NB4 (cell line): ENCODE measurements around the gene C1S.

Experiments used
- DNase-seq: peaks from one replicate; pipeline ENCODE4 v3.0.0; 2010; ENCODE audit warnings: low read depth
- H3K4me3 ChIP-seq: one replicate; pipeline ENCODE4 v1.5.1; 2011; ENCODE audit warnings: mild to moderate bottlenecking, low read depth, low read length, moderate library complexity
- CTCF ChIP-seq: IDR thresholded peaks from one replicate; pipeline ENCODE4 v1.5.1; 2012; ENCODE audit warnings: low read depth, low read length
- MYC ChIP-seq: IDR thresholded peaks from 2 replicates; pipeline ENCODE4 v1.6.1; 2011; ENCODE audit warnings: low read depth, low read length
- POLR2A ChIP-seq: IDR thresholded peaks from 2 replicates; pipeline ENCODE4 v1.6.1; 2011; ENCODE audit warnings: mild to moderate bottlenecking; ENCODE audit not compliant: insufficient read length; ENCODE audit errors: extremely low read depth
- TF ChIP-seq, protein P1 (sequence below): IDR thresholded peaks from 2 replicates; pipeline ENCODE4 v1.6.1; 2011; ENCODE audit warnings: low read depth, low read length

Gene C1S

DNA sequence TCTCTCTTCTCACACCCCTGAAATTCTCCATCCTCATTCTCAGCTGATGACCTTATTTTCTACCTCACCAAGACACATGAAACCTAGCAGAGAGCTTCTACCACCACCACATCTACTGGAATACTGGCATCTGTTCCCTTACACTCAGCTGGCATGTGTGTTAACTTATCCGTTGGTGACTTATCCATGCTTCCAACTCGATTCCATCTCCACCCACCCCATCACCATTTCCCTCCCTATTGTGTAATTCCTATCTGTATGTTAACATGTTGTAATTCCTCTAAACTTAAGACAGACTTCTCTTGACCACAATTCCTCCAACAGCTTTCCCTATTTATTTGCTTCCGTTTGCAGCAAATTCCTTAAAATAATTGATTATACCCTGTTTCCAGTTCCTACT, 15.4 kb downstream of the C1S start:
- TF ChIP-seq, protein P1, sequence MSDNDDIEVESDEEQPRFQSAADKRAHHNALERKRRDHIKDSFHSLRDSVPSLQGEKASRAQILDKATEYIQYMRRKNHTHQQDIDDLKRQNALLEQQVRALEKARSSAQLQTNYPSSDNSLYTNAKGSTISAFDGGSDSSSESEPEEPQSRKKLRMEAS = no peak
- TF ChIP-seq CTCF (no peak), MYC (no peak), POLR2A (no peak)
- DNase-seq = no peak
- no peak overlapping the region for H3K4me3 ChIP-seq

DNA sequence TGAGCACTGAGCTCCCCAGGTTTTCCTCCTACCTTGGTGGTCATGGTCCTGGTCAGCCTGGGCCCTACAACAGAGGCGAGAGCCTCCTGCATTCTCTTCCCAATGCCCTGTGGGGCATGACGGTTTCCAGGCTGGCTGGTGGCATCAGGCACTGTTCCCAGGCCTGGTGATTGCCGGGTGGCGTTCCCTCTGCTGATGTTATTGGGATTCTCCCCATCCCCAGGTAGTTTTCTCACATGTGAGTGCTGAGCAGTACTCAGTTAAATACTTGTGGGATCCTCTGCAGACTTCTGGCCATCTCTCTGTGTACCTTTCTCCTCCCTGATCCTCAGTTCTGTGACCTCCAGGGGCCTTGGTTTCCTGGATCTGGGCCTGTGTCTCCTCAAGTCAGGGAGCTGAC, 16.0 kb downstream of the C1S start:
- H3K4me3 ChIP-seq = no peak overlapping the region
- TF ChIP-seq, protein P1 = no peak
- TF ChIP-seq CTCF = no peak
- no peak for TF ChIP-seq MYC
- no peak for TF ChIP-seq POLR2A
- no peak for DNase-seq

DNA sequence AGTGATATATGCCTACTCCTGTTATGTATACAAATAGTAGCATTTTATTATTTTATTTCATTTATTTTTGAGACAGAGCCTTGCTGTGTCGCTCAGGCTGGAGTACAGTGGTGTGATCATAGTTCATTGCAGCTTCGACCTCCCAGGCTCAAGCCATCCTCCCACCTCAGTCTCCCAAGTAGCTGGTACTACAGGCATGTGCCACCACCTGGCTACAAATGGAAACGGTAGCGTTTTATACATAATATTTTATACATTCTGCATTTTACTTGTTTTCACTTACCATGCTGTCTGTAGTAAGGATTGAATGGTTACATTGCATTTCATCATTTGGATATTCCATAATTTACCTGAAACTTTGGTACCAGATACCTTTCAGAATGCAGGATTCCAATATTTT, 17.6 kb downstream of the C1S start:
- H3K4me3 ChIP-seq = no peak overlapping the region
- no peak for DNase-seq
- TF ChIP-seq MYC = no peak
- TF ChIP-seq, protein P1 = no peak
- no peak for TF ChIP-seq POLR2A
- TF ChIP-seq CTCF = no peak

DNA sequence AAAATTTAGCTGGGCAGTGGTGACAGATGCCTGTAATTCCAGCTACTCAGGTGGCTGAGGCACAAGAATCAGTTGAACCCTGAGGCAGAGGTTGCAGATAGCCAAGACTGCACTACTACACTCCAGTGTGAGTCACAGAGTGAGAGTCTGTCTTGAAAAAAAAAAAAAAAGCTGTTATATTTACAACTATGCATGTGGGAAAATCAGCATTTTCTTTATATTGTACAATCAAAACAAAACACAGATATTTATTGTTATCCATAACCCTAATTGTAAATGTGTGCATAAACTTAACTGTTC, 19.3 kb downstream of the C1S start:
- no peak for DNase-seq
- no peak overlapping the region for H3K4me3 ChIP-seq
- TF ChIP-seq, protein P1 = no peak
- TF ChIP-seq POLR2A = no peak
- no peak for TF ChIP-seq MYC
- TF ChIP-seq CTCF = no peak

GRCh38 chr12:7081037-7081436, 20.5 kb downstream of the C1S start:
- no peak for DNase-seq
- TF ChIP-seq MYC (no peak), CTCF (no peak), POLR2A (no peak)
- TF ChIP-seq, protein P1 = no peak
- H3K4me3 ChIP-seq = no peak overlapping the region

DNA sequence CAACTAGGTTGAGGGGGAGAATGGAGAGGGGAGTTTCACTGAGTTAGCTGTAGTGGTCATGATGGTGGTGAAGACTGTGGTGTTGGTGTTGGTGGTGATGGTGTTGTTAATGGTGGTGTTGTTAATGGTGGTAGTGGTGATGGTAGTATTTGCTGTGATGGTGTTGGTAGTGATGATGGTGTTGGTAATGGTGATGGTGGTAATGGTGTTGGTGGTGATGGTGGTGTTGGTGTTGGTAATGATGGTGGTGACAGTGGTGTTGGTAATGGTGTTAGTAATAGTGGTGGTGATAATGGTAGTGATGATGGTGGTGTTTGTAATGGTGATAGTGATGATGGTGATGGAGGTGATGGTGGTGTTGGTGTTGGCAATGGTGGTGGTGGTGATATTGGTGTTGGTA, 22.6 kb downstream of the C1S start:
- no peak for DNase-seq
- H3K4me3 ChIP-seq = no peak overlapping the region
- TF ChIP-seq POLR2A (no peak), CTCF (no peak), MYC (no peak)
- TF ChIP-seq, protein P1 = no peak
